Heart left ventricle (tissue), 13 donors: ENCODE measurements around the gene TRAIP.

Experiments
- POLR2A ChIP-seq, 2 donors: fragments of 450-650 bp; IDR thresholded peaks; one replicate each; pipeline ENCODE4 v1.6.1; 2017; ENCODE audit warnings: antibody characterized with exemption in 2 of 2, mild to moderate bottlenecking in 2 of 2, moderate library complexity in 2 of 2
- TF ChIP-seq, protein P1 (sequence below), 12 donors: fragments of 200-600 bp; sonication (generic) in 4 of 12; IDR thresholded peaks; one replicate each; pipeline versions ENCODE4 v1.5.0 to v1.8.0; 2018 to 2022; ENCODE audit warnings: antibody characterized with exemption in 12 of 12, mild to moderate bottlenecking in 5 of 12
- donor health status: ischemic (EF 13 %, LVEDD 7.1; RV severe dilation, severe dysfunction).
- donor health status: DM: no; HTN: yes; CAD: no.
- donor health status: DM: no; HTN: no; CAD: no.
- donor health status: ischemic (EF 25% LVEDD 6.9; RV normal size, moderate dysfunction).
- donor health status: ischemic (EF 25% LVEDD 5.7; RV mildly dilated, moderate dysfunction).
- donor health status: ischemic (EF 35%, LVEDD 5.7; RV mildly dilated, moderate dysfunction).
- donor health status: nonischemic (EF 11% LVEDD 7.7; RV severe dilation, severe dysfunction).
- donor health status: DM: yes; HTN: yes; CAD: no.
- donor health status: PGD.
- donor health status: ischemic (EF 29% LVEDD 5.4; RV normal size, mild dysfunction).
- donor health status: nonischemic (EF 23%, LVEDD 6.1; RV moderate dilation, normal function).

DNA sequence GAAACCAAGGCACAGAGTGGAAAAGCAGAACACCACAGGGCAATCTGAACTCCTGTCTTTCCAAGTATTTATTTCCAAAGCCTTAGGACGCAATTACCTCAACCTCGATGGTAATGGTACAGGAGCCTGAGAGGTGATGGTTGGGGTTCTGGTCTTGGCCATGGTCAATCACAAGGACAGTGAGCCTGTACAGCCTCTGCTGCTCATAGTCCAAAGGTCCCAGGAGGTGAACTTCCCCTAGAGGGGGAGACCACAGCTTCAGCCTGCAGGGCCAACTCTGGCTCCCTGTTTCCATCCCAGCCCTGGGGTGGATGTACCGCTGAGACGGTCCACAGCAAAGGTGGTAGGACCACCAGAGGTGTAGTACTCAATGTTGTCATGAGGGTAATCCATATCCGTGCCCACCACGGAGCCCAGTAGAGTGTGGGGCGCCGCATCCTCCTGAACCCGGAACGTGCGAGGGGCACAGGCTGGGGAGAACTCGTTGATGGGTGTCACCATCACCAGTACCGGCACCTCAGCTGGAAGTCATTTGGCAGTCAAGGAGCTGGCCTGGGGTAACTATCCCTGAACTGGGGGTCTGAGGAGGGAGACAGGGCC is 62.8 kb downstream of the TRAIP start:
- TF ChIP-seq, protein P1, sequence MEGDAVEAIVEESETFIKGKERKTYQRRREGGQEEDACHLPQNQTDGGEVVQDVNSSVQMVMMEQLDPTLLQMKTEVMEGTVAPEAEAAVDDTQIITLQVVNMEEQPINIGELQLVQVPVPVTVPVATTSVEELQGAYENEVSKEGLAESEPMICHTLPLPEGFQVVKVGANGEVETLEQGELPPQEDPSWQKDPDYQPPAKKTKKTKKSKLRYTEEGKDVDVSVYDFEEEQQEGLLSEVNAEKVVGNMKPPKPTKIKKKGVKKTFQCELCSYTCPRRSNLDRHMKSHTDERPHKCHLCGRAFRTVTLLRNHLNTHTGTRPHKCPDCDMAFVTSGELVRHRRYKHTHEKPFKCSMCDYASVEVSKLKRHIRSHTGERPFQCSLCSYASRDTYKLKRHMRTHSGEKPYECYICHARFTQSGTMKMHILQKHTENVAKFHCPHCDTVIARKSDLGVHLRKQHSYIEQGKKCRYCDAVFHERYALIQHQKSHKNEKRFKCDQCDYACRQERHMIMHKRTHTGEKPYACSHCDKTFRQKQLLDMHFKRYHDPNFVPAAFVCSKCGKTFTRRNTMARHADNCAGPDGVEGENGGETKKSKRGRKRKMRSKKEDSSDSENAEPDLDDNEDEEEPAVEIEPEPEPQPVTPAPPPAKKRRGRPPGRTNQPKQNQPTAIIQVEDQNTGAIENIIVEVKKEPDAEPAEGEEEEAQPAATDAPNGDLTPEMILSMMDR (IDR thresholded peaks at IDR 0.05) = no peak
- no peak for TF ChIP-seq POLR2A (IDR thresholded peaks at IDR 0.05)
